Mesenchymal stem cell (in vitro differentiated cells and primary cell): Measurements from ENCODE around the gene TICAM1.
A peak's percentile ranks its signal among the peaks of the same experiment; 100 is the strongest.

Experiments
- DNase-seq: peaks from one replicate; pipeline ENCODE4 v3.0.0-alpha.2; 2013
- H2AFZ ChIP-seq: one replicate; pipeline ENCODE4 v1.6.1; 2013; ENCODE audit warnings: low read depth, mild to moderate bottlenecking, control low read depth, inconsistent platforms, low read length, moderate library complexity
- H2AK5ac ChIP-seq: 2 replicates; pipeline ENCODE4 v1.6.1; 2013; ENCODE audit warnings: low read length, moderate library complexity, mild to moderate bottlenecking, inconsistent platforms; ENCODE audit not compliant: severe bottlenecking
- H2BK120ac ChIP-seq: one replicate; pipeline ENCODE4 v1.6.1; 2013; ENCODE audit warnings: low read depth, mild to moderate bottlenecking, inconsistent platforms, low read length, moderate library complexity
- H2BK12ac ChIP-seq, 2 experiments: one replicate each; pipeline ENCODE4 v1.6.1; 2013; ENCODE audit warnings: inconsistent platforms in 2 of 2, low read length in 2 of 2, mild to moderate bottlenecking in 2 of 2, moderate library complexity in 2 of 2, control low read depth in 1 of 2
- H2BK15ac ChIP-seq: one replicate; pipeline ENCODE4 v1.6.1; 2013; ENCODE audit warnings: mild to moderate bottlenecking, low read depth, inconsistent platforms; ENCODE audit not compliant: poor library complexity, severe bottlenecking
- H2BK5ac ChIP-seq: 2 replicates; pipeline ENCODE4 v1.6.1; 2013; ENCODE audit warnings: low read depth, mild to moderate bottlenecking, low read length, control low read depth, inconsistent platforms; ENCODE audit not compliant: poor library complexity, severe bottlenecking
- H3K14ac ChIP-seq, 2 experiments: one replicate each; pipeline ENCODE4 v1.6.1; 2013; ENCODE audit warnings: inconsistent platforms in 2 of 2, low read length in 2 of 2, control low read depth in 1 of 2, mild to moderate bottlenecking in 1 of 2, moderate library complexity in 1 of 2
- H3K18ac ChIP-seq, 2 experiments: one replicate each; pipeline ENCODE4 v1.6.1; 2013; ENCODE audit warnings: inconsistent platforms in 2 of 2, low read length in 2 of 2, control low read depth in 1 of 2, low read depth in 1 of 2, mild to moderate bottlenecking in 1 of 2
- H3K23ac ChIP-seq, 2 experiments: one replicate each; pipeline ENCODE4 v1.6.1; 2013; ENCODE audit warnings: inconsistent platforms in 2 of 2, low read length in 2 of 2, mild to moderate bottlenecking in 2 of 2, moderate library complexity in 2 of 2, control low read depth in 1 of 2
- H3K27ac ChIP-seq: 2 replicates; pipeline ENCODE4 v1.5.1; 2013; ENCODE audit warnings: mild to moderate bottlenecking, moderate library complexity, low read length, control low read depth, inconsistent platforms; ENCODE audit not compliant: poor library complexity, severe bottlenecking
- H3K27me3 ChIP-seq, 2 experiments: 2 replicates each; pipeline versions ENCODE4 v1.6.1 to v1.7.0; 2013; ENCODE audit warnings: low read length in 2 of 2, mild to moderate bottlenecking in 2 of 2, moderate library complexity in 2 of 2, control low read depth in 1 of 2, inconsistent platforms in 1 of 2; ENCODE audit not compliant: control insufficient read depth in 1 of 2, insufficient read depth in 1 of 2
- H3K36me3 ChIP-seq, 2 experiments: 2 replicates each; pipeline versions ENCODE4 v1.6.1 to v1.7.0; 2013; ENCODE audit warnings: low read length in 2 of 2, control low read depth in 1 of 2, inconsistent platforms in 1 of 2, low read depth in 1 of 2, mild to moderate bottlenecking in 1 of 2; ENCODE audit not compliant: insufficient read depth in 2 of 2, control insufficient read depth in 1 of 2
- H3K4ac ChIP-seq, 2 experiments: one replicate each; pipeline ENCODE4 v1.6.1; 2013; ENCODE audit warnings: inconsistent platforms in 2 of 2, low read length in 2 of 2, mild to moderate bottlenecking in 2 of 2, moderate library complexity in 2 of 2, control low read depth in 1 of 2, low read depth in 1 of 2
- H3K4me1 ChIP-seq: 2 replicates; pipeline ENCODE4 v1.6.1; 2013; ENCODE audit warnings: low read depth, low read length, control low read depth; ENCODE audit not compliant: control insufficient read depth, insufficient read depth
- H3K4me2 ChIP-seq: 2 replicates; pipeline ENCODE4 v1.6.1; 2013; ENCODE audit warnings: low read length, mild to moderate bottlenecking, inconsistent platforms; ENCODE audit not compliant: poor library complexity, severe bottlenecking
- H3K4me3 ChIP-seq, 2 experiments: 2 replicates each; pipeline versions ENCODE4 v1.5.1 to v1.7.0; 2013; ENCODE audit warnings: low read length in 2 of 2, mild to moderate bottlenecking in 2 of 2, control low read depth in 1 of 2, low read depth in 1 of 2; ENCODE audit not compliant: insufficient read depth in 1 of 2
- H3K79me1 ChIP-seq: replicated peaks from 2 replicates; pipeline ENCODE4 v1.6.1; 2013; ENCODE audit warnings: mild to moderate bottlenecking, control low read depth, low read length, inconsistent platforms; ENCODE audit not compliant: poor library complexity, severe bottlenecking
- H3K9ac ChIP-seq: 2 replicates; pipeline ENCODE4 v1.7.0; 2013; ENCODE audit warnings: mild to moderate bottlenecking, low read length, moderate library complexity
- H3K9me3 ChIP-seq: 2 replicates; pipeline ENCODE4 v1.7.0; 2013; ENCODE audit warnings: mild to moderate bottlenecking, low read length; ENCODE audit not compliant: control insufficient read depth
- H4K8ac ChIP-seq: one replicate; pipeline ENCODE4 v1.6.1; 2013; ENCODE audit warnings: inconsistent platforms, mild to moderate bottlenecking, low read length, moderate library complexity
- H4K91ac ChIP-seq: one replicate; pipeline ENCODE4 v1.6.1; 2013; ENCODE audit warnings: mild to moderate bottlenecking, low read length, inconsistent platforms
- whole genome bisulfite sequencing: methylation state at CpG from one replicate; pipeline ENCODE4 v1.1.7; 2013; ENCODE audit warnings: mixed read lengths; 5-methylcytosine and 5-hydroxymethylcytosine counted together

The TICAM1 gene

GRCh38 chr19:4816202-4816949 lies 15.1 kb downstream of the TICAM1 start:
- WGBS: 95% methylated on average over 35 of the region's 35 CpGs

GRCh38 chr19:4815426-4816201 lies 15.9 kb downstream of the TICAM1 start:
- WGBS: 44% methylated on average over 23 of the region's 28 CpGs
- Histone ChIP-seq H4K91ac (peak overlapping the region; percentile 64), H3K4me3 (peak overlapping the region in 1 of 2 experiments; percentile 25), H3K14ac (no peak overlapping the region), H4K8ac (peak overlapping the region; percentile 71), H3K4me2 (peak overlapping the region; percentile 69), H3K79me1 (peaks cover 21% of the 10 kb centered on the region), H2AFZ (no peak overlapping the region), H2BK120ac (no peak overlapping the region), H3K4me1 (peaks cover 5% of the 10 kb centered on the region), H2BK15ac (no peak overlapping the region), H3K4ac (peak overlapping the region in 1 of 2 experiments; percentile 57), H2BK5ac (no peak overlapping the region), H3K9me3 (no peaks in the 10 kb centered on the region), H3K27me3 (no peaks in the 10 kb centered on the region), H2BK12ac (peak overlapping the region in 1 of 2 experiments; percentile 46), H3K9ac (peak overlapping the region; percentile 64), H2AK5ac (peak overlapping the region; percentile 81), H3K27ac (no peak overlapping the region), H3K23ac (no peak overlapping the region), H3K36me3 (peaks cover 34 to 35% of the 10 kb centered on the region in 2 experiments), H3K18ac (peak overlapping the region in 1 of 2 experiments; percentile 33)
- DNase-seq: peak; percentile 93

More at GRCh38 chr19:4816202-4816949, 15.1 kb downstream of the TICAM1 start:
- DNase-seq: no peak
- peak overlapping the region in 1 of 2 experiments; percentile 46 for H2BK12ac ChIP-seq
- H3K23ac ChIP-seq: no peak overlapping the region
- H2AFZ ChIP-seq: no peak overlapping the region
- no peak overlapping the region for H3K27ac ChIP-seq
- H3K9me3 ChIP-seq: no peaks in the 10 kb centered on the region
- H2BK120ac ChIP-seq: no peak overlapping the region
- peaks cover 21% of the 10 kb centered on the region for H3K79me1 ChIP-seq
- H3K4me1 ChIP-seq: peaks cover 5% of the 10 kb centered on the region
- H4K8ac ChIP-seq: peak overlapping the region; percentile 71
- peak overlapping the region in 1 of 2 experiments; percentile 57 for H3K4ac ChIP-seq
- H3K27me3 ChIP-seq: no peaks in the 10 kb centered on the region
- no peak overlapping the region for H3K4me3 ChIP-seq
- H3K36me3 ChIP-seq: peaks cover 35 to 37% of the 10 kb centered on the region in 2 experiments
- no peak overlapping the region for H3K18ac ChIP-seq
- H3K9ac ChIP-seq: peak overlapping the region; percentile 64
- H4K91ac ChIP-seq: peak overlapping the region; percentile 64
- no peak overlapping the region for H2BK15ac ChIP-seq
- H2BK5ac ChIP-seq: no peak overlapping the region
- H3K14ac ChIP-seq: no peak overlapping the region
- H3K4me2 ChIP-seq: no peak overlapping the region
- peak overlapping the region; percentile 81 for H2AK5ac ChIP-seq

DNA sequence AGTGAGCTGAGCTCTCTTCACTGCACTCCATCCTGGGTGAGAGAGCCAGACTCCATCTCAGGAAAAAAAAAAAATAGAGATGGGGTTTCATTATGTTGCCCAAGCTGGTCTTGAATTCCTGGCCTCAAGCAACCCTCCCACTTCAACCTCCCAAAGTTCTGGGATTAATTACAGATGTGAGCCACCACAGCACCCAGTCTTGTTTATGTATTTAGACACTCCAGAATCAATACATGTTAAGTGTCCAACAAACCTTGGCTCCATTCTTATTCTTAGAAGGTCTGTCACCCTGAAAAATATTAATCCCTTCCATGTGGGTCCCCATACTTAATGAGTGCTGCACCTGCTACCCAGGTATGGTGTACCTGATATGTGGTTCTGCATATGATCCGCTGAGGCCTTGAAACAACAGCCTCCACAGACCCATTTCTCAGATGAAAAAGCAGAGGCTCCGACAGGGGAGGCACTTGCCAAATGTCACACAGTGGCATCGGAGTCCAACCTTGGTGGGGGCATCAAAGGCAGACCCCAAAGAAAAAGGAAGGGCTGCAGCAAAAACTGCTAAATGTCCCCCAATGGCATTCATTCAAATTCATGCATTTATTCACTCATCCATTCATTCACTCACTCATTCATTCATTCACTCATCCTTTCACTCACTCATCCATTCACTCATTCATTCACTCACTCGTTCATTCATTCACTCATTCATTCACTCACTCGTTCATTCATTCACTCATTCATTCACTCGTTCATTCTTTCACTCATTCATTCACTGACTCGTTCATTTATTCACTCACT lies 16.7 kb downstream of the TICAM1 start:
- Histone ChIP-seq H3K4ac (no peak overlapping the region), H2BK5ac (no peak overlapping the region), H3K18ac (no peak overlapping the region), H3K9me3 (no peaks in the 10 kb centered on the region), H3K4me1 (peaks cover 5% of the 10 kb centered on the region), H3K14ac (no peak overlapping the region), H3K9ac (peak overlapping the region; percentile 22), H3K79me1 (peaks cover 20% of the 10 kb centered on the region), H3K27ac (no peak overlapping the region), H4K8ac (no peak overlapping the region), H3K4me3 (peak overlapping the region in 1 of 2 experiments; percentile 25), H4K91ac (no peak overlapping the region), H3K23ac (no peak overlapping the region), H2BK120ac (no peak overlapping the region), H2BK15ac (no peak overlapping the region), H3K36me3 (peaks cover 34 to 35% of the 10 kb centered on the region in 2 experiments), H2AK5ac (no peak overlapping the region), H2AFZ (no peak overlapping the region), H3K27me3 (no peaks in the 10 kb centered on the region), H3K4me2 (no peak overlapping the region), H2BK12ac (no peak overlapping the region)
- peak; percentile 52 for DNase-seq
- WGBS: 82% methylated on average over 7 of the region's 7 CpGs
